Mesenteric fat pad (tissue), 1 donor: ENCODE measurements around the gene PSMB9. TPM values are rescaled to one million over a fixed set of nuclear protein-coding genes. Genes with fewer than 3 reads are reported as not detected.

Source experiments
- DNase-seq: peaks from one replicate; pipeline ENCODE4 v3.0.0-alpha.2; 2020; ENCODE audit warnings: low spot score
- total RNA-seq: library from RNA; stranded (reverse); fragmentation: NEBNext Ultra II Directional; extraction: Animal tissue kit (Norgen Biotek cat#: 25700); gene quantifications from one replicate; pipeline ENCODE4 v1.2.1, GENCODE V29; 2021
- donor health status: DM: yes; HTN: yes; CAD: no.

Gene PSMB9
- total RNA-seq, 1 donor from 2014 or later, result 28.9 TPM

- DNase-seq, result peak; percentile 99
Measured at GRCh38 chr6:32894085-32895005, 40.4 kb downstream of the PSMB9 start.

GRCh38 chr6:32895006-32895345 lies 41.0 kb downstream of the PSMB9 start:
- DNase-seq, result no peak

- DNase-seq, result no peak
Measured at GRCh38 chr6:32903952-32904351, 50.0 kb downstream of the PSMB9 start.

GRCh38 chr6:32905078-32905477 lies 51.1 kb downstream of the PSMB9 start:
- DNase-seq, result no peak

GRCh38 chr6:32906539-32906938 lies 52.5 kb downstream of the PSMB9 start:
- no peak for DNase-seq

GRCh38 chr6:32908897-32909296 lies 54.9 kb downstream of the PSMB9 start:
- no peak for DNase-seq

Other genes starting within 250 kb of the PSMB9 start
- gene HLA-DQA1, start 216.8 kb upstream of the PSMB9 start, total RNA-seq, result 12.7 TPM
- 21.5 TPM for gene HLA-DQB1, start 187.5 kb upstream of the PSMB9 start, total RNA-seq
- 1.5 TPM for gene HLA-DQA2, start 112.8 kb upstream of the PSMB9 start, total RNA-seq
- gene HLA-DQB2, start 90.7 kb upstream of the PSMB9 start, total RNA-seq, result 3.0 TPM
- gene HLA-DOB, start 37.2 kb upstream of the PSMB9 start, total RNA-seq, result not detected
- 45.8 TPM for gene TAP2, start 15.5 kb upstream of the PSMB9 start, total RNA-seq
- 46.4 TPM for gene PSMB8, start 10.1 kb upstream of the PSMB9 start, total RNA-seq
- 41.6 TPM for gene TAP1, start 488 bp upstream of the PSMB9 start, total RNA-seq
- gene HLA-DMB, start 86.8 kb downstream of the PSMB9 start, total RNA-seq, result 12.3 TPM
- gene HLA-DMA, start 98.9 kb downstream of the PSMB9 start, total RNA-seq, result 42.9 TPM
- gene BRD2, start 114.4 kb downstream of the PSMB9 start, total RNA-seq, result 132 TPM
- 5.0 TPM for gene HLA-DOA, start 155.4 kb downstream of the PSMB9 start, total RNA-seq
- 82.5 TPM for gene HLA-DPA1, start 219.5 kb downstream of the PSMB9 start, total RNA-seq
- 52.5 TPM for gene HLA-DPB1, start 221.8 kb downstream of the PSMB9 start, total RNA-seq